HEK293 (cell line): ENCODE measurements around the gene INPP5A.

Source experiments
- CTCF ChIA-PET: fragments of 350-600 bp; formaldehyde crosslinking; extraction: SDS; loops from one replicate; lab custom pipeline; 2021; ENCODE audit warnings: antibody characterized with exemption; lab: Yijun Ruan, JAX
- POLR2A ChIA-PET: fragments of 300-600 bp; formaldehyde crosslinking; extraction: SDS; loops from one replicate; lab custom pipeline; 2020; ENCODE audit warnings: antibody characterized with exemption, inconsistent platforms; lab: Yijun Ruan, JAX
- H3K27ac ChIP-seq: fragments of 200-500 bp; sonication (Bioruptor generic); 2 replicates; pipeline ENCODE4 v1.5.1; 2014; ENCODE audit warnings: low read depth, low read length, control low read depth, inconsistent platforms; ENCODE audit errors: extremely low read depth
- H3K36me3 ChIP-seq, 2 experiments: fragments of 200-500 bp in 1 of 2; sonication (Bioruptor generic) in 1 of 2; 1 replicate in 1 of 2; 2 replicates in 1 of 2; pipeline ENCODE4 v1.5.1; 2014 to 2017; ENCODE audit warnings: inconsistent platforms in 2 of 2, low read length in 2 of 2; ENCODE audit not compliant: control insufficient read depth in 2 of 2, insufficient read depth in 1 of 2
- H3K4me1 ChIP-seq: fragments of 200-500 bp; sonication (Bioruptor generic); 2 replicates; pipeline ENCODE4 v1.5.1; 2014; ENCODE audit warnings: mild to moderate bottlenecking, low read length, inconsistent platforms; ENCODE audit not compliant: control insufficient read depth, insufficient read depth
- H3K4me3 ChIP-seq: 2 replicates; pipeline ENCODE4 v1.5.1; 2011; ENCODE audit warnings: low read depth, mild to moderate bottlenecking, control low read depth, low read length, moderate library complexity
- H3K9me3 ChIP-seq: fragments of 200-500 bp; sonication (Bioruptor generic); 2 replicates; pipeline ENCODE4 v1.5.1; 2014; ENCODE audit warnings: low read depth, low read length, inconsistent platforms; ENCODE audit not compliant: control insufficient read depth, insufficient read depth
- BCL11B ChIP-seq: fragments of 450-650 bp; formaldehyde crosslinking; IDR thresholded peaks from 2 replicates; pipeline ENCODE4 v1.5.1; 2016; ENCODE audit warnings: low read depth, missing biosample characterization, missing genetic modification characterization
- BCL6B ChIP-seq: fragments of 450-650 bp; formaldehyde crosslinking; IDR thresholded peaks from 2 replicates; pipeline ENCODE4 v1.5.1; 2017; ENCODE audit warnings: missing biosample characterization, missing genetic modification characterization
- WT1 ChIP-seq: fragments of 450-650 bp; formaldehyde crosslinking; IDR thresholded peaks from 2 replicates; pipeline ENCODE4 v1.5.1; 2016; ENCODE audit warnings: missing biosample characterization, missing genetic modification characterization
- ZBTB6 ChIP-seq: fragments of 450-650 bp; formaldehyde crosslinking; IDR thresholded peaks from 2 replicates; pipeline ENCODE4 v1.5.1; 2017; ENCODE audit warnings: missing biosample characterization, missing genetic modification characterization
- ZNF184 ChIP-seq: fragments of 450-650 bp; IDR thresholded peaks from 2 replicates; pipeline ENCODE4 v1.5.1; 2018; ENCODE audit warnings: missing biosample characterization, mild to moderate bottlenecking, missing genetic modification characterization
- ZNF24 ChIP-seq: fragments of 450-650 bp; formaldehyde crosslinking; IDR thresholded peaks from 2 replicates; pipeline ENCODE4 v1.5.1; 2016; ENCODE audit warnings: missing biosample characterization, missing genetic modification characterization
- ZNF280C ChIP-seq: fragments of 450-650 bp; formaldehyde crosslinking; IDR thresholded peaks from 2 replicates; pipeline ENCODE4 v1.5.1; 2016; ENCODE audit warnings: missing biosample characterization, missing genetic modification characterization
- ZNF324 ChIP-seq: fragments of 450-650 bp; formaldehyde crosslinking; IDR thresholded peaks from 2 replicates; pipeline ENCODE4 v1.5.1; 2016; ENCODE audit warnings: missing biosample characterization, missing genetic modification characterization
- ZNF398 ChIP-seq: fragments of 450-650 bp; formaldehyde crosslinking; IDR thresholded peaks from 2 replicates; pipeline ENCODE4 v1.5.1; 2017; ENCODE audit warnings: missing biosample characterization, missing genetic modification characterization
- ZNF518A ChIP-seq: fragments of 450-650 bp; formaldehyde crosslinking; conservative IDR thresholded peaks from 2 replicates; pipeline ENCODE4 v1.5.1; 2016; ENCODE audit warnings: low read depth, missing biosample characterization, missing genetic modification characterization
- ZNF629 ChIP-seq: fragments of 450-650 bp; formaldehyde crosslinking; IDR thresholded peaks from 2 replicates; pipeline ENCODE4 v1.5.1; 2017; ENCODE audit warnings: missing biosample characterization, missing genetic modification characterization
- ZSCAN4 ChIP-seq: fragments of 450-650 bp; formaldehyde crosslinking; IDR thresholded peaks from 2 replicates; pipeline ENCODE4 v1.5.1; 2017; ENCODE audit warnings: missing biosample characterization, missing genetic modification characterization

Gene INPP5A

GRCh38 chr10:132713421-132714095 lies 176.0 kb downstream of the INPP5A start (continued):
- TF ChIP-seq ZSCAN4: no peak

GRCh38 chr10:132714096-132714985 lies 176.8 kb downstream of the INPP5A start:
- ChIA-PET POLR2A (no interaction called here), CTCF (no interaction called here)
- Histone ChIP-seq H3K9me3 (no peaks in the 10 kb centered on the region), H3K4me1 (no peaks in the 10 kb centered on the region), H3K36me3 (peaks cover 0 to 3% of the 10 kb centered on the region in 2 experiments; a peak in 1 of 3 replicates), H3K4me3 (no peak overlapping the region), H3K27ac (no peak overlapping the region)
- no peak for TF ChIP-seq BCL11B (tag by site-specific recombination)
- TF ChIP-seq ZNF398: no peak

- CTCF ChIA-PET: no interaction called here
Measured at GRCh38 chr10:132714986-132715775, 177.6 kb downstream of the INPP5A start.

More at GRCh38 chr10:132714986-132715775, 177.6 kb downstream of the INPP5A start:
- Histone ChIP-seq H3K9me3 (no peaks in the 10 kb centered on the region), H3K4me3 (no peak overlapping the region), H3K27ac (no peak overlapping the region), H3K4me1 (no peaks in the 10 kb centered on the region), H3K36me3 (peaks cover 0 to 3% of the 10 kb centered on the region in 2 experiments; a peak in 1 of 3 replicates)
- no peak for TF ChIP-seq ZBTB6 (tag by site-specific recombination)
- TF ChIP-seq WT1 (tag by site-specific recombination): no peak
- TF ChIP-seq ZNF629 (tag by site-specific recombination): no peak
- TF ChIP-seq ZNF24 (tag by site-specific recombination): no peak
- no peak for TF ChIP-seq ZNF280C (tag by site-specific recombination)
- no peak for TF ChIP-seq ZNF324 (tag by site-specific recombination)
- TF ChIP-seq BCL6B (tag by site-specific recombination): no peak
- TF ChIP-seq ZNF518A (tag by site-specific recombination): no peak
- no peak for TF ChIP-seq ZNF184 (tag by site-specific recombination)
- POLR2A ChIA-PET: no interaction called here
